Fibroblast of lung (primary cell): Measurements from ENCODE around the gene OR2T6.

Source experiments
- CTCF ChIP-seq, 2 donors: IDR thresholded peaks in 1 of 2; conservative IDR thresholded peaks in 1 of 2; 1 replicate in 1 of 2; 2 replicates in 1 of 2; pipeline ENCODE4 v1.5.1; 2011 to 2012; ENCODE audit warnings: low read length in 2 of 2, control low read depth in 1 of 2, inconsistent platforms in 1 of 2, low read depth in 1 of 2, mild to moderate bottlenecking in 1 of 2
- EZH2 ChIP-seq: IDR thresholded peaks from 2 replicates; pipeline ENCODE4 v1.5.1; 2012; ENCODE audit warnings: low read length, control low read depth, mild to moderate bottlenecking; ENCODE audit errors: missing control alignments

GRCh38 chr1:248373761-248374160 is 1.8 kb upstream of the OR2T6 start:
- TF ChIP-seq CTCF (conservative IDR thresholded peaks at IDR 0.05 in 1 of 2, IDR thresholded peaks at IDR 0.05 in 1 of 2; ENCODE audit: low read depth in 1 of 2, low read length in 2 of 2) (no peak), EZH2 (no peak)
